ENCODE data around the gene MYL11.
A peak's percentile ranks its signal among the peaks of the same experiment; 100 is the strongest.

Gene MYL11

DNA sequence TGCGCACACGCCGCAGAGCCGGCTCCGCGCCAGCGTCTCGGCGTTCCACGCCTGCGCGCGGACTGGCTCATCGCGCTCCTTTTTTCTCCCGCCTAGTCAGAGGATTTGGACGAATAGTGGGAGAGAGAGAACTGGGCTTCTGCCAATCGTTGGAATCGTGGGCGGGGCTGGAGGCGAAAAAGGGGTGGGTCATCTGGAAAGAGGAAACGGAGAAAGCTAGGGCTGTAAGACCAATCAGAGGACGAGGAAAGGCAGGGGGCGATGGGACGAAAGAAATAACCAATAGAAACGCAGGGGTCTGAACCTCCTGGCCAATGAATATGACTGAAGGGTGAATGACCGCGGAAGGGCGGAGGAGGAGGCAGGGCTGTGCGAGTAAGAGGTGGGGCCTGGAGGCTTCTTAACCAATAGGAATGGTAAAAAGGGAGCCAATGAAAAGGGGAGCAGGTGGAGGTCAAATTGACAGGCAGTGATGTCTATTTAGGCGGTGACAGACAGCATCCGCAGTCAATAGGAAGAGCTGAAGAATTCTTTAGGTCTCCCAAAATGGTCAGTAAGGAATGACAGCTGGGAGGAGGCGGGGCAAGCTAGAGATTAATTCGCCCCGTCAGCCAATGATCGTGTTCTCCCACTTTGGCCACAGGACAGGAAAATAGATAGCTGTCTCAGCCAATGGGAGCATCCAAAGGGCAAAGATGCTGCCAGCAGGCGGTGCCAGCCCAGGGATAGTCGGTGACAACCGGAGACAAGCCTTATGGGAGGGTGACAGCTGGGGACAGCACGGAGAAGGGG, 4.0 kb upstream of the MYL11 start, which contains the start of gene TBC1D10B:
TSS of gene TBC1D10B (minus strand) at position 39 of the 792 bp plus-strand sequence. CDS start 311 bp downstream, outside the sequence.
- Histone ChIP-seq H3K79me2 (peaks cover 25% of the 10 kb centered on the region), H3K4me2 (ENCODE audit: low read length) (peak within 1 kb of the TSS; percentile 92), H3K27ac (peak within 1 kb of the TSS; percentile 85), H3K9ac (peak within 1 kb of the TSS; percentile 40), H2AFZ (peak within 1 kb of the TSS; percentile 77), H3K4me3 (ENCODE audit: low read depth, low read length) (peak within 1 kb of the TSS; percentile 83), H3K9me3 (ENCODE audit: control insufficient read depth, low read length) (no peaks in the 10 kb centered on the region), H3K27me3 (ENCODE audit: control insufficient read depth, insufficient read depth, low read length) (no peaks in the 10 kb centered on the region), H3K4me1 (peaks cover 15% of the 10 kb centered on the region), H3K36me3 (ENCODE audit: control insufficient read depth, insufficient read depth, low read length) (no peaks in the 10 kb centered on the region)
- TF ChIP-seq, protein P1, sequence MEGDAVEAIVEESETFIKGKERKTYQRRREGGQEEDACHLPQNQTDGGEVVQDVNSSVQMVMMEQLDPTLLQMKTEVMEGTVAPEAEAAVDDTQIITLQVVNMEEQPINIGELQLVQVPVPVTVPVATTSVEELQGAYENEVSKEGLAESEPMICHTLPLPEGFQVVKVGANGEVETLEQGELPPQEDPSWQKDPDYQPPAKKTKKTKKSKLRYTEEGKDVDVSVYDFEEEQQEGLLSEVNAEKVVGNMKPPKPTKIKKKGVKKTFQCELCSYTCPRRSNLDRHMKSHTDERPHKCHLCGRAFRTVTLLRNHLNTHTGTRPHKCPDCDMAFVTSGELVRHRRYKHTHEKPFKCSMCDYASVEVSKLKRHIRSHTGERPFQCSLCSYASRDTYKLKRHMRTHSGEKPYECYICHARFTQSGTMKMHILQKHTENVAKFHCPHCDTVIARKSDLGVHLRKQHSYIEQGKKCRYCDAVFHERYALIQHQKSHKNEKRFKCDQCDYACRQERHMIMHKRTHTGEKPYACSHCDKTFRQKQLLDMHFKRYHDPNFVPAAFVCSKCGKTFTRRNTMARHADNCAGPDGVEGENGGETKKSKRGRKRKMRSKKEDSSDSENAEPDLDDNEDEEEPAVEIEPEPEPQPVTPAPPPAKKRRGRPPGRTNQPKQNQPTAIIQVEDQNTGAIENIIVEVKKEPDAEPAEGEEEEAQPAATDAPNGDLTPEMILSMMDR (IDR thresholded peaks at IDR 0.05) = peak; percentile 48

DNA sequence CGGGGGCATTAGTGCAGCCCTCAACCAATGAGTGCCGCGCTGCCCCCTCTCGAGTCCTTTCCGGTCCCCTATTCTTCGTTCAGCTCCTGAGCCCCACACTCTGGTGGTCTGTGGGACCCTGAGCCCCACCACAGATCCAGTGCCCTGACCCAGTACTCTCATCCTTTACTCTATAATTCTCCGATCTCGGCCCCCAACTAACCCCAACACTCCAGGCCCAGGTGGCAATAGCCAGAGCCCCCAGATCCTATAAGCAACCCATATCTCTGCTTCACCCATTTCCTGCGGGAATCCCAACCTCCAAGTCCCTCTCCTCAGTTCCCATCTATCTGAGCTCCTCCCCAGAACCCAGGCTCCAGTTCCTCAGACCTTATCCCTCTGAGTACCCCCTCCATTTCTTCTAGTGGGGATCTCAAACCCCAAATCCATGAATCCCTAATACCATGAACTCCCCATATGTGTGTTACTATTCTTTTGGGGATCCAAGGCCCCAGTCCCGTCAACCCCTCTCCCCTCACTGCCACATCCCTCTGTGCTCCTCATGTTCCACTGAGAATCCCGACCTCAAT, 3.3 kb upstream of the MYL11 start:
- H3K4me3 ChIP-seq (ENCODE audit: low read depth, low read length) = peak overlapping the region; percentile 60
- H3K36me3 ChIP-seq (ENCODE audit: control insufficient read depth, insufficient read depth, low read length) = no peaks in the 10 kb centered on the region
- peak overlapping the region; percentile 16 for H3K9ac ChIP-seq
- H3K79me2 ChIP-seq = peaks cover 25% of the 10 kb centered on the region
- TF ChIP-seq, protein P1 (IDR thresholded peaks at IDR 0.05) = no peak
- peak overlapping the region; percentile 85 for H3K27ac ChIP-seq
- H3K27me3 ChIP-seq (ENCODE audit: control insufficient read depth, insufficient read depth, low read length) = no peaks in the 10 kb centered on the region
- no peaks in the 10 kb centered on the region for H3K9me3 ChIP-seq (ENCODE audit: control insufficient read depth, low read length)
- H3K4me1 ChIP-seq = peaks cover 15% of the 10 kb centered on the region
- H3K4me2 ChIP-seq (ENCODE audit: low read length) = peak overlapping the region; percentile 91
- H2AFZ ChIP-seq = peak overlapping the region; percentile 77

DNA sequence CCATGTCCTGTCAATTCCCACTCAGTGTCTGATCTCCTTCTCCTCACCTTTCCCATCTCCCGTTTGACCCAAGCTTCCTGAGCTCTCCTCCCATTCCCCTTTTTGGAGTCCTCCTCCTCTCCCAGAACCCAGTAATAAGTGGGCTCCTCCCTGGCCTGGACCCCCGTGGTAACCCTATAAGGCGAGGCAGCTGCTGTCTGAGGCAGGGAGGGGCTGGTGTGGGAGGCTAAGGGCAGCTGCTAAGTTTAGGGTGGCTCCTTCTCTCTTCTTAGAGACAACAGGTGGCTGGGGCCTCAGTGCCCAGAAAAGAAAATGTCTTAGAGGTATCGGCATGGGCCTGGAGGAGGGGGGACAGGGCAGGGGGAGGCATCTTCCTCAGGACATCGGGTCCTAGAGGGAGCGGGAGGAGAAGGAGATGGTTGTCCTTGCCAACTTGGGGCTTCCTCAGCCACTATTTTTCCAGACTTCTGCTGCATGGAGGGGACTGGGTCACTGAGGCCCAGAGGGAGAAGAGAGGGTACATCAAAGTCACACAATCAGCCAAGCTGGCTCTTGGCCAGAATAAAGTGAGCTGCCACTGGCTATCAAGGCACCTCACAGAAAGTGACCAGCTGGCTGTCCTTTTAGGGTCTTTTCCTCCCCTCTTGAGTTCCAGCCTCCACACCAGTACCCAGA, 2.4 kb upstream of the MYL11 start:
- H3K27me3 ChIP-seq (ENCODE audit: control insufficient read depth, insufficient read depth, low read length) = no peaks in the 10 kb centered on the region

DNA sequence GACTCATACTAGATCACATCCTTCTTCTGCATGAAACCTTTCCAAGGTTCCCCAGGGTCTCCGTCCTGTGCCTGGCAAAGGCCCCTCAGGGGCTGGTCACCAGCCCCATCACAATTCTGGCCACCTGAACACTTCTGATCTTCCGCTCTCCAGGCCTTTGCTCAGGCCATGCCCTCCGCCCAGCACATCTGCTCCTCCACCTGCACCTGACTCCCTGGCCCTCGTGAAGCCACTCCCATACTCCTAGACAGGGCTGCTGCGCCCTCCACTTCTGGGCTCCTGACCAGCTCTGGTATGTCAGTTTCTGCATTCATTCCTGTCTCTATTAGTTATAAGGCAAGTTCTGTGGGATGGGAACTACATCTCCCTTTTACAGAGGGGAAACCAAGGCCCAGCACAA, 1.9 kb upstream of the MYL11 start:
- Histone ChIP-seq H3K27ac (no peak overlapping the region), H3K36me3 (ENCODE audit: control insufficient read depth, insufficient read depth, low read length) (no peaks in the 10 kb centered on the region), H3K9ac (no peak overlapping the region), H2AFZ (no peak overlapping the region), H3K27me3 (ENCODE audit: control insufficient read depth, insufficient read depth, low read length) (no peaks in the 10 kb centered on the region), H3K4me3 (ENCODE audit: low read depth, low read length) (no peak overlapping the region), H3K9me3 (ENCODE audit: control insufficient read depth, low read length) (no peaks in the 10 kb centered on the region), H3K4me2 (ENCODE audit: low read length) (no peak overlapping the region), H3K79me2 (peaks cover 19% of the 10 kb centered on the region), H3K4me1 (peaks cover 19% of the 10 kb centered on the region)
- TF ChIP-seq, protein P1 (IDR thresholded peaks at IDR 0.05) = no peak

More for the DNA sequence above, 2.4 kb upstream of the MYL11 start:
- TF ChIP-seq, protein P1 (IDR thresholded peaks at IDR 0.05) = no peak
- H3K36me3 ChIP-seq (ENCODE audit: control insufficient read depth, insufficient read depth, low read length) = no peaks in the 10 kb centered on the region
- H3K4me1 ChIP-seq = peaks cover 16% of the 10 kb centered on the region
- H3K9ac ChIP-seq = no peak overlapping the region
- H3K27ac ChIP-seq = no peak overlapping the region
- no peak overlapping the region for H3K4me2 ChIP-seq (ENCODE audit: low read length)
- no peak overlapping the region for H3K4me3 ChIP-seq (ENCODE audit: low read depth, low read length)
- peaks cover 19% of the 10 kb centered on the region for H3K79me2 ChIP-seq
- H2AFZ ChIP-seq = peak overlapping the region; percentile 77
- no peaks in the 10 kb centered on the region for H3K9me3 ChIP-seq (ENCODE audit: control insufficient read depth, low read length)
